Adrenal gland (tissue), 5 donors: ENCODE measurements around the gene ZNF488.

Source experiments
- POLR2A ChIP-seq, 2 donors: fragments of 450-650 bp; IDR thresholded peaks; one replicate each; pipeline ENCODE4 v1.6.1; 2017; ENCODE audit warnings: antibody characterized with exemption in 2 of 2, mild to moderate bottlenecking in 2 of 2, moderate library complexity in 1 of 2
- TF ChIP-seq, protein P1 (sequence below), 6 experiments: fragments of 450-650 bp in 4 of 6; fragments of 200-600 bp in 2 of 6; sonication (generic) in 1 of 6; IDR thresholded peaks; 1 replicate in 5 of 6; 2 replicates in 1 of 6; pipeline versions ENCODE4 v1.5.1 to v1.8.0; 2016 to 2021; ENCODE audit warnings: antibody characterized with exemption in 6 of 6, mild to moderate bottlenecking in 2 of 6, moderate library complexity in 1 of 6
- donor health status: DM: no; HTN: no; CAD: no.

DNA sequence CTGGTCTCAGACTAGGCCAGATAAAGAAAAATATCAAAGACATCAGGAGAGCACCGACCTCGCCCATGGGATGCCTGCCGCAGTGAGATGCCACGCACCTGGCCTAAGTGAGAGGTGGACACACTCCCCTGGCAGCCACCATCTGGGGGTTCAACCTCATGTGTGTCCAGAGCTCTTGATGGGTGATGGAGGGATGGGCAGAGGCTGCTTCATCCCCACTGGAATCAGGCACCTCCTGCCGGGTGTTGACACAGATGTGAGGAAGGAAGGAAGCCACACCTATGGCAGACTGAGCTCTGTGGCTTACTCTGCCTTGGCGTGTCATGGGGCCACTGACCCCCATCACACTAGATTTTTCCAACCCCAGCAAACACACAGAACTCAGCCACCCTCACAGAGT, 11.4 kb downstream of the ZNF488 start:
- no peak for TF ChIP-seq POLR2A (IDR thresholded peaks at IDR 0.05)
- TF ChIP-seq, protein P1, sequence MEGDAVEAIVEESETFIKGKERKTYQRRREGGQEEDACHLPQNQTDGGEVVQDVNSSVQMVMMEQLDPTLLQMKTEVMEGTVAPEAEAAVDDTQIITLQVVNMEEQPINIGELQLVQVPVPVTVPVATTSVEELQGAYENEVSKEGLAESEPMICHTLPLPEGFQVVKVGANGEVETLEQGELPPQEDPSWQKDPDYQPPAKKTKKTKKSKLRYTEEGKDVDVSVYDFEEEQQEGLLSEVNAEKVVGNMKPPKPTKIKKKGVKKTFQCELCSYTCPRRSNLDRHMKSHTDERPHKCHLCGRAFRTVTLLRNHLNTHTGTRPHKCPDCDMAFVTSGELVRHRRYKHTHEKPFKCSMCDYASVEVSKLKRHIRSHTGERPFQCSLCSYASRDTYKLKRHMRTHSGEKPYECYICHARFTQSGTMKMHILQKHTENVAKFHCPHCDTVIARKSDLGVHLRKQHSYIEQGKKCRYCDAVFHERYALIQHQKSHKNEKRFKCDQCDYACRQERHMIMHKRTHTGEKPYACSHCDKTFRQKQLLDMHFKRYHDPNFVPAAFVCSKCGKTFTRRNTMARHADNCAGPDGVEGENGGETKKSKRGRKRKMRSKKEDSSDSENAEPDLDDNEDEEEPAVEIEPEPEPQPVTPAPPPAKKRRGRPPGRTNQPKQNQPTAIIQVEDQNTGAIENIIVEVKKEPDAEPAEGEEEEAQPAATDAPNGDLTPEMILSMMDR (IDR thresholded peaks at IDR 0.05), result no peak
